HG02642 (cell line): ENCODE measurements around the gene RGP1.

ENCODE experiments used
- ATAC-seq: cut with Tn5 transposase; IDR thresholded peaks from one replicate; pipeline ENCODE4 v1.9.1; 2021; ENCODE audit warnings: mild to moderate bottlenecking; ENCODE audit not compliant: unreplicated experiment, poor library complexity

The RGP1 gene

GRCh38 chr9:35740243-35740642 is 8.8 kb upstream of the RGP1 start:
- ATAC-seq = no peak

- ATAC-seq = no peak
Observed at GRCh38 chr9:35741740-35742139, 7.3 kb upstream of the RGP1 start.

- ATAC-seq = no peak
Observed at GRCh38 chr9:35743452-35743851, 5.6 kb upstream of the RGP1 start.

- no peak for ATAC-seq
Observed at GRCh38 chr9:35743880-35744518, 5.1 kb upstream of the RGP1 start.

GRCh38 chr9:35745569-35745968 is 3.5 kb upstream of the RGP1 start:
- ATAC-seq = no peak

- no peak for ATAC-seq
Observed at GRCh38 chr9:35746583-35746982, 2.5 kb upstream of the RGP1 start.

GRCh38 chr9:35748242-35748857 is 737 bp upstream of the RGP1 start:
- ATAC-seq = no peak

- ATAC-seq = peak; percentile 25
Observed at GRCh38 chr9:35749515-35750255, 598 bp downstream of the RGP1 start.

- no peak for ATAC-seq
Observed at GRCh38 chr9:35750256-35750531, 1.1 kb downstream of the RGP1 start.

- no peak for ATAC-seq
Observed at GRCh38 chr9:35753466-35753865, 4.4 kb downstream of the RGP1 start.

- ATAC-seq = no peak
Observed at GRCh38 chr9:35754264-35754663, 5.2 kb downstream of the RGP1 start, which contains the start of gene MSMP. Gene MSMP (minus strand): TSS chr9:35754276. CDS start chr9:35754129, 147 bp downstream.

GRCh38 chr9:35755071-35755470 is 6.0 kb downstream of the RGP1 start:
- ATAC-seq = no peak

- ATAC-seq = peak; percentile 72
Observed at GRCh38 chr9:35756275-35757225, 7.5 kb downstream of the RGP1 start.

- ATAC-seq = peak; percentile 45
Observed at GRCh38 chr9:35757226-35757891, 8.3 kb downstream of the RGP1 start.

- no peak for ATAC-seq
Observed at GRCh38 chr9:35757892-35758275, 8.8 kb downstream of the RGP1 start.

- ATAC-seq = no peak
Observed at GRCh38 chr9:35758475-35759050, 9.5 kb downstream of the RGP1 start.

GRCh38 chr9:35759795-35760194 is 10.7 kb downstream of the RGP1 start:
- ATAC-seq = no peak

GRCh38 chr9:35760651-35761050 is 11.6 kb downstream of the RGP1 start:
- no peak for ATAC-seq

GRCh38 chr9:35763181-35763580 is 14.1 kb downstream of the RGP1 start:
- ATAC-seq = no peak

GRCh38 chr9:35763803-35764202 is 14.7 kb downstream of the RGP1 start:
- ATAC-seq = no peak
